Peyer's patch (tissue), 4 donors: ENCODE measurements around the gene TAF11. TPM values are rescaled to one million over a fixed set of nuclear protein-coding genes. Genes with fewer than 3 reads are reported as not detected.
"Not testable (repeated sequence)": the region's sequence is repeated elsewhere in the genome, so short reads cannot be mapped to it uniquely, and the experiment has no call there.

Experiments
- DNase-seq, 3 donors: peaks; one replicate each; pipeline ENCODE4 v3.0.0-alpha.2; 2017 to 2019
- H3K27ac ChIP-seq, 4 donors: fragments of 200-600 bp; sonication (generic); one replicate each; pipeline ENCODE4 v1.5.1; 2016 to 2019
- H3K27me3 ChIP-seq, 2 donors: fragments of 200-600 bp; sonication (generic); one replicate each; pipeline ENCODE4 v1.5.1; 2019
- H3K36me3 ChIP-seq, 3 donors: fragments of 200-600 bp; sonication (generic); one replicate each; pipeline ENCODE4 v1.5.1; 2016 to 2019
- H3K4me1 ChIP-seq, 4 donors: fragments of 200-600 bp; sonication (generic); one replicate each; pipeline ENCODE4 v1.5.1; 2016 to 2019
- H3K4me3 ChIP-seq, 4 donors: fragments of 200-600 bp; sonication (generic); 1 replicate in 3 of 4; 2 replicates in 1 of 4; pipeline ENCODE4 v1.5.1; 2016 to 2019; ENCODE audit warnings: mild to moderate bottlenecking in 1 of 4
- H3K9me3 ChIP-seq, 4 donors: fragments of 200-600 bp; sonication (generic); one replicate each; pipeline ENCODE4 v1.5.1; 2016 to 2019; ENCODE audit warnings: mild to moderate bottlenecking in 1 of 4
- POLR2A ChIP-seq, 2 donors: fragments of 450-650 bp; IDR thresholded peaks; one replicate each; pipeline ENCODE4 v1.5.1; 2017; ENCODE audit warnings: antibody characterized with exemption in 2 of 2, mild to moderate bottlenecking in 2 of 2, moderate library complexity in 2 of 2
- total RNA-seq, 4 donors: library from RNA; depleted of rRNA; stranded (reverse); fragments of >200 nt; gene quantifications; one replicate each; pipeline ENCODE4 v1.1.0, GENCODE V29; 2016
- TF ChIP-seq, protein P1 (sequence below), 6 experiments: fragments of 450-650 bp in 4 of 6; fragments of 200-600 bp in 2 of 6; sonication (generic) in 1 of 6; IDR thresholded peaks; one replicate each; pipeline ENCODE4 v1.5.1; 2017 to 2019; ENCODE audit warnings: antibody characterized with exemption in 6 of 6, mild to moderate bottlenecking in 3 of 6, moderate library complexity in 1 of 6

TAF11 gene
- total RNA-seq, 4 donors from 2014 or later = 22.1 to 30.5 (median 25.4) TPM

GRCh38 chr6:34891296-34891695 lies 3.5 kb upstream of the TAF11 start:
- H3K27me3 ChIP-seq = no peaks in the 10 kb centered on the region
- DNase-seq = no peak
- TF ChIP-seq POLR2A (IDR thresholded peaks at IDR 0.05) = no peak
- TF ChIP-seq, protein P1, sequence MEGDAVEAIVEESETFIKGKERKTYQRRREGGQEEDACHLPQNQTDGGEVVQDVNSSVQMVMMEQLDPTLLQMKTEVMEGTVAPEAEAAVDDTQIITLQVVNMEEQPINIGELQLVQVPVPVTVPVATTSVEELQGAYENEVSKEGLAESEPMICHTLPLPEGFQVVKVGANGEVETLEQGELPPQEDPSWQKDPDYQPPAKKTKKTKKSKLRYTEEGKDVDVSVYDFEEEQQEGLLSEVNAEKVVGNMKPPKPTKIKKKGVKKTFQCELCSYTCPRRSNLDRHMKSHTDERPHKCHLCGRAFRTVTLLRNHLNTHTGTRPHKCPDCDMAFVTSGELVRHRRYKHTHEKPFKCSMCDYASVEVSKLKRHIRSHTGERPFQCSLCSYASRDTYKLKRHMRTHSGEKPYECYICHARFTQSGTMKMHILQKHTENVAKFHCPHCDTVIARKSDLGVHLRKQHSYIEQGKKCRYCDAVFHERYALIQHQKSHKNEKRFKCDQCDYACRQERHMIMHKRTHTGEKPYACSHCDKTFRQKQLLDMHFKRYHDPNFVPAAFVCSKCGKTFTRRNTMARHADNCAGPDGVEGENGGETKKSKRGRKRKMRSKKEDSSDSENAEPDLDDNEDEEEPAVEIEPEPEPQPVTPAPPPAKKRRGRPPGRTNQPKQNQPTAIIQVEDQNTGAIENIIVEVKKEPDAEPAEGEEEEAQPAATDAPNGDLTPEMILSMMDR (IDR thresholded peaks at IDR 0.05) = no peak
- H3K27ac ChIP-seq = no peak overlapping the region
- no peaks in the 10 kb centered on the region for H3K9me3 ChIP-seq
- H3K4me3 ChIP-seq = peak overlapping the region in 1 of 4 donors; percentile 15
- no peaks in the 10 kb centered on the region for H3K36me3 ChIP-seq
- peaks cover 0 to 26% (median 8%) of the 10 kb centered on the region in 4 donors for H3K4me1 ChIP-seq

DNA sequence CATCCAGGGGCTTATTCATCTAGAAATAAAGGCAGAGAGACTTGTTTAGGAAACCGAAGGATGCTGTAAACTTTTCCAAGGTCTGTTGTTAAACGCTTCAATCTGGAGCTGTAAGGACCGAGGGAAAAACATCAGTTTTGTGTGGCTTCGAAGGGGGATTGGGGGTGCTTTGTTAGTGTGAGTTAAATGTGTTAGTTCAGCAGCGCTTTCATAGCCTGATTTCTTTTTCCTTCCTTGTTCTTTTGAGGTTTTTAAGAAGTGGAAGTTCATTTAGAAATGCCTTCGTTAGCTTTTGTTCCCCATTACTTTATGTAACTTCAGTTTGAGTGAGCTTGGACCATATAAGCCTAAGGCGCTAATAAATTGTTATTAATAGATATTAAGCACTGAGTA lies 2.7 kb upstream of the TAF11 start:
- H3K27ac ChIP-seq = peak overlapping the region in 2 of 4 donors; percentile 87 to 91
- H3K36me3 ChIP-seq = no peaks in the 10 kb centered on the region
- no peak for DNase-seq
- no peaks in the 10 kb centered on the region for H3K27me3 ChIP-seq
- peaks cover 0 to 31% (median 8%) of the 10 kb centered on the region in 4 donors for H3K4me1 ChIP-seq
- no peaks in the 10 kb centered on the region for H3K9me3 ChIP-seq
- no peak for TF ChIP-seq POLR2A (IDR thresholded peaks at IDR 0.05)
- TF ChIP-seq, protein P1 (IDR thresholded peaks at IDR 0.05) = no peak
- peak overlapping the region; percentile 83 to 98 (median 88) for H3K4me3 ChIP-seq

- no peaks in the 10 kb centered on the region for H3K9me3 ChIP-seq
- peak within 1 kb of the TSS; percentile 87 to 92 (median 92) for H3K27ac ChIP-seq
- no peaks in the 10 kb centered on the region for H3K36me3 ChIP-seq
- peak within 1 kb of the TSS; percentile 83 to 98 (median 88) for H3K4me3 ChIP-seq
- H3K27me3 ChIP-seq = no peaks in the 10 kb centered on the region
- peak; percentile 88 to 95 (median 95) for DNase-seq
- H3K4me1 ChIP-seq = peaks cover 0 to 31% (median 8%) of the 10 kb centered on the region in 4 donors
- peak; percentile 85 to 96 for TF ChIP-seq POLR2A (IDR thresholded peaks at IDR 0.05)
- TF ChIP-seq, protein P1 (IDR thresholded peaks at IDR 0.05) = no peak
Measured at GRCh38 chr6:34888874-34889555, 1.2 kb upstream of the TAF11 start, which contains the start of gene ANKS1A. ANKS1A (plus strand) TSS chr6:34889255; CDS start chr6:34889403, 148 bp downstream.

DNA sequence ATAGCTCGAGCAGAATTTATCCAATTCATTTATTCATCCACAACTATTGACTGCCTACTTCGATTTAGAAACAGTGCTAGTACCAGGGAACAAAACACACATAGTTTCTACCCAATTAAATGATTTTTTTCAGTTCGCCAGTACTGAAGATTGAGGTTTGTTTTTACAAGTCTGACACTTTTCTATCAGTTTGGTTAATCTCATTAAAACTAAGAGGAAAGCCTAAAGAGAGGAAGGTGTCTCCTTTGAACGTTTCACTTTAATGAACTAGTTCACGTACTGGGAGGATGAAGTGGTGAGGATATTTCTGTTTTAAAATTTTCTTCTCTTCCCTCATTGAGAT lies 643 bp upstream of the TAF11 start:
- Histone ChIP-seq H3K4me1 (peaks cover 0 to 31% (median 8%) of the 10 kb centered on the region in 4 donors), H3K9me3 (no peaks in the 10 kb centered on the region), H3K27ac (peak overlapping the region; percentile 87 to 92 (median 92)), H3K4me3 (peak overlapping the region; percentile 83 to 98 (median 88)), H3K36me3 (peaks cover 0 to 5% (median 0%) of the 10 kb centered on the region in 3 donors), H3K27me3 (no peaks in the 10 kb centered on the region)
- TF ChIP-seq, protein P1 (IDR thresholded peaks at IDR 0.05) = peak in 1 of 6 experiments; percentile 14
- TF ChIP-seq POLR2A (IDR thresholded peaks at IDR 0.05) = no peak
- DNase-seq = no peak

GRCh38 chr6:34885837-34886236 lies 2.0 kb downstream of the TAF11 start:
- H3K27ac ChIP-seq, DNase-seq, H3K4me3 ChIP-seq, H3K9me3 ChIP-seq, H3K27me3 ChIP-seq: not testable (repeated sequence)
- peaks cover 0 to 23% (median 8%) of the 10 kb centered on the region in 4 donors for H3K4me1 ChIP-seq
- H3K36me3 ChIP-seq = peaks cover 0 to 31% (median 0%) of the 10 kb centered on the region in 3 donors

DNA sequence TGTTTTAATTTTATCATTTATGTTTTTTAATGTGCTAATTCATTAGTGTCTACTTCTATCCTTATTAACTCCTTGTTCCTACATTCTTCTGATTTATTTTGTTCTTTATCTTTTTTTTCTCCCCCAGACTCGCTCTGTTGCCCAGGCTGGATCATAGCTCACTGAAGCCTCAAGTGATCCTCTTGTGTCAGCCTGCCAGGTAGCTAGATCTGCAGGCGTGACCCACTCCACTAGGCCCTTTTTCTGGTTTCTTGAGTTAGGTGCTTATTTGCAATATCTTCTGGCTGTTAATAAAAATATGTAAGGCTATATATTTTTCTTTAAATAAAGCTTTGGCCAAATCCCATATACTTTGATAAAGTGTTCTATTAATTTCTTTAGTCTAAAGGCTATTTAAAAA lies 2.8 kb downstream of the TAF11 start:
- no peaks in the 10 kb centered on the region for H3K27me3 ChIP-seq
- H3K4me3 ChIP-seq = no peak overlapping the region
- H3K27ac ChIP-seq = no peak overlapping the region
- H3K36me3 ChIP-seq = peaks cover 0 to 38% (median 0%) of the 10 kb centered on the region in 3 donors
- TF ChIP-seq, protein P1 (IDR thresholded peaks at IDR 0.05) = no peak
- TF ChIP-seq POLR2A (IDR thresholded peaks at IDR 0.05) = no peak
- no peaks in the 10 kb centered on the region for H3K9me3 ChIP-seq
- DNase-seq = no peak
- peaks cover 0 to 14% (median 6%) of the 10 kb centered on the region in 4 donors for H3K4me1 ChIP-seq

- H3K27ac ChIP-seq, DNase-seq, H3K9me3 ChIP-seq, H3K4me3 ChIP-seq, H3K27me3 ChIP-seq: not testable (repeated sequence)
- peaks cover 0 to 46% (median 0%) of the 10 kb centered on the region in 3 donors for H3K36me3 ChIP-seq
- H3K4me1 ChIP-seq = peaks cover 0 to 14% (median 6%) of the 10 kb centered on the region in 4 donors
Measured at GRCh38 chr6:34884073-34884472, 3.8 kb downstream of the TAF11 start.
